Measurements from ENCODE around the gene SMARCA1.

The SMARCA1 gene

DNA sequence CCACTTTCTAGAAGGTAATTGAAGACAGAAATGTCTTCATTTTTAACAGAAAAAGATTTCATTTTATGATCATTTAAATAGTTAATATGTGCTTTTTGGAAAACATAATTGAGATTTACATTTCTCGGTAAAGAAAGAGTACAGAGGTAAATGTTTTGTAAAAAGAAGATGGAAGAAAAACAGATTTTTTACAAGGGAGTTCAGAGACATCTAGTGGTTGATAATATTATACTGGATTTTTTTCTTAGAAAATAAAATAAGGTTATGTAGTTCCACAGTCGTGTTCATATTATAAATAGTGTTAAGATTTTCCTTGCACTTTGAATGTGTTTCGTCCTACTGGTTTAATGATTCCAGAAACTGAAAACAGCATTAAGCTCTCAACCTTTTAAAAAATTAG, 60.6 kb downstream of the SMARCA1 start:
- no peak for DNase-seq (ENCODE audit: low read depth in 4 of 4, low spot score in 1 of 4)

DNA sequence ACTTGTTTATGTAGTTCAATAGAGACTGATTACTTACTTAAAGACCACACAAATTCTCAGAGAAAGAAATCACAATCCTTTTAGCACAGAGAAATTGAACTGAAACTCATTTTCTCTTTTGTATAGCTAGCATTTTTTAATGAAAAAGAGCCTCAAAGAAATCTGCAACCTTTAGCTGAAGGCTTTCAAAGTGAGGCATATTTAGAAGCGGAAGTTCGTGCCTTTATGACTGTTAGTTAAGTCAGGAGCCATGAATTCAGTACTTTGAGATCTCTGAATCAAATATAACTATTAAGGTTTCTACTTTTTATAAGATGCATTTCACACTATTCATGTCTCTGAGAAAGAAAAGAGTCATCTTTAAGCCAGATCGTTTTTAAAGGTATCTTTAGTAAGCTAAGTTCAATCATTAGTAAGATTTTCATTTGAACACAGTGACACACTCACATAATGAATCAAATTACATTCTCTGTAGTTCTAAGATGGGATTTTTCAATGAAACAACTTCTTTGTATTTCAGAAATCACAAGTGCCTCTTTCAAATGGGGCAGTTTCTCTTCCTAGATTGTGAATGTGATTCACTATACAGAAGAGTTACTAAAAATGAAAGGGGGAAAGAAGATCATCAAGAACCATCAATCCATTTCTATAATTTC, 61.4 kb downstream of the SMARCA1 start:
- DNase-seq (ENCODE audit: low read depth in 4 of 4, low spot score in 1 of 4), result no peak

DNA sequence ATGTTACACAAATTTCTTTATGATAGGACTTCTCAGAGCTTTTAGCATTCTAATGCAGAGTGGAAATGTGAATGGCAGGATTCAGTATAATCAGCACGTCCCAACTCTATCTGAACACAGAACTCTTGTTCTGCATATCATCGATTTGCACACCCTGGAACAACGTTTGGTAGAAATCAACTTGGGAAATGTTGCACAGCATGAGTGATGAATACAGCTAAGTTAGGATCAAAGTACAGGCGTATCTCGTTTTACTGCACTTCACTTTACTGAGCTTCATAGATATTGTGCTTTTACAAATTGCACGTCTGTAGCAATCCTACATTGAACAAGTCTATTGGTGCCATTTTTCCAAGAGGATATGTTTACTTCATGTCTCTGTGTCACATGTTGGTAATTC, 70.8 kb downstream of the SMARCA1 start:
- DNase-seq (ENCODE audit: low read depth in 4 of 4, low spot score in 1 of 4), result no peak

GRCh38 chrX:129450123-129450522, 73.2 kb downstream of the SMARCA1 start:
- DNase-seq (ENCODE audit: low read depth in 4 of 4, low spot score in 1 of 4), result no peak

DNA sequence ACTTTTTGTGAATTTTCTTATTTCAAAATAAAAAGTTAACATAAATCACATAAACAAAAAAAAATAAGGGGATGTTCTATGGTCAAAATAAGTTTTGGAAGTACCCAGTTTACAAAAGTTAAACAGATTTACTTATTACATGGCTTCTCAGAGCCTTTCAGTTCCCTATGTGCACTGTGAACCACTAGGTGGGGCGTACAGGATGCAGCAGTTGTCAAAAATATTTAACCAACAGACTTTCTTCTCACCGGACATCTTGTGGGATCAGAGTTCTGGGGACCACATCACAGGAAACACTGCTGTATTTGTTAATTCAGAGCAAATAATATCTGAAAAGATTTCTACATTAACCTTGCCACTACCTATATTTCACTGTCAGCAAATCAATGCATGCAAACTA, 74.1 kb downstream of the SMARCA1 start:
- no peak for DNase-seq (ENCODE audit: low read depth in 4 of 4, low spot score in 1 of 4)

- DNase-seq (ENCODE audit: low read depth in 4 of 4, low spot score in 1 of 4), result no peak
Observed at GRCh38 chrX:129445436-129445835, 77.9 kb downstream of the SMARCA1 start.

- no peak for DNase-seq (ENCODE audit: low read depth in 4 of 4, low spot score in 1 of 4)
Observed at GRCh38 chrX:129433945-129434344, 89.3 kb downstream of the SMARCA1 start.

DNA sequence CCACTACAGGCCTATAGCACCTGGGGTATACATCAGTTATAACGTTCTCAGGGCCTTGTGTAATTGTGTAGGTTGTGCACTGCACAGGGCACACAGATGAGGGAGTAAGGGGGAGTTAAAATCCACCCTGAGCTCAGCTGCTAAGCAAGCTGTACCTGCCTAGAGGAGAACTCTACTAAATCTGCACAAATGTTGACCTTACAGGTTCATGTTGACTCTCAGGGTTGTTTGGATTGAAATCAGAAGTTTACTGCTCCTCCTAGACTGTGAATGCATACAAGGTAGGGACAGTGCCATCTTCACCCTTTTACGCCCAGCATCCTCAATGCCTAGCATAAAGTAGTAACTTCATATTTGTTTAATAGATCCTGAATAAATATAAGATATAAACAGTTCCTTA, 89.8 kb downstream of the SMARCA1 start:
- no peak for DNase-seq (ENCODE audit: low read depth in 4 of 4, low spot score in 1 of 4)

DNA sequence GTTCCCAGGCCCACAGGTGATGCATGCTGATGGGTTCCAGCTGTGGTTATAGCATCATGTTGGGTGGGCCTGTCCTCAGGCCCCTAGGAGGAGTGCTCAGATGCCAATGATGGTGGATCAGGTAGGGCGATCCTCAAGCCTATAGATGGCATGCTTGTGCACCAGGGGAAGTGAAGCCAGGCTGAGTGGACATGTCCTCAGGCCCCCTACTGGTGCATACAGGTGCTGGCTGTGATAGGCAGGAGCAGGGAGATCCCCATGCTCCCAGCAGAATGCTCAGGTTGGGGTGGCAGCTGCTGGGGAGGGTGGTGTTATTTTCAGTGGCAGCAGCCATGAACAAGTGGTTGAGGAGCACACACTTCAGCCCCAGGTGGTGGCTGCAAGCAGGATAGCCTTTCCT, 96.0 kb downstream of the SMARCA1 start:
- DNase-seq (ENCODE audit: low read depth in 4 of 4, low spot score in 1 of 4), result no peak

DNA sequence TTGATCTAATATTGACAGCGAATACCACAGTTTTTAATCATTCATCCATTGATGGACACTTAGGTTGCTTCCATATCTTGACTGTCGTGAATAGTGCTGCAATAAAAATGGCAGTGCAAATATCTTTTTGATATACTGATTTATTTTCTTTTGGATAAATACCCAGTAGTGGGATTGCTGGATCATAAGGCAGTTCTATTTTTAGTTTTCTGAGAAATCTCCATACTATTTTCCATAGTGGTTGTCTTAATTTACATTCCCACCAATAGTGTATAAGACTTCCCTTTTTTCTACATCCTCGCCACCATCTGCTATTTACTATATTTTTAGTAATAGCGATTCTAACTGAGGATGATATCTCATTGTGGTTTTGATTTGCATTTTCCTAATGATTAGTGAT, 100.1 kb downstream of the SMARCA1 start:
- DNase-seq (ENCODE audit: low read depth in 4 of 4, low spot score in 1 of 4), result no peak

- no peak for DNase-seq (ENCODE audit: low read depth in 4 of 4, low spot score in 1 of 4)
Observed at GRCh38 chrX:129404670-129405008, 118.7 kb downstream of the SMARCA1 start.

- no peak for DNase-seq (ENCODE audit: low read depth in 4 of 4, low spot score in 1 of 4)
Observed at GRCh38 chrX:129403974-129404669, 119.2 kb downstream of the SMARCA1 start.

Data from stimulated activated CD4-positive, alpha-beta T cell treated with anti-CD3 and anti-CD28 coated beads, Interleukin-1b, Interleukin-23, amount 100 ng/mL, for 24 hours (primary cell).